NCI-H526 (cell line): ENCODE results near the gene PODN.

Source experiments
- DNase-seq, 2 experiments: peaks; one replicate each; lab custom pipeline; 2025; lab: John Stamatoyannopoulos, UW

PODN gene

DNA sequence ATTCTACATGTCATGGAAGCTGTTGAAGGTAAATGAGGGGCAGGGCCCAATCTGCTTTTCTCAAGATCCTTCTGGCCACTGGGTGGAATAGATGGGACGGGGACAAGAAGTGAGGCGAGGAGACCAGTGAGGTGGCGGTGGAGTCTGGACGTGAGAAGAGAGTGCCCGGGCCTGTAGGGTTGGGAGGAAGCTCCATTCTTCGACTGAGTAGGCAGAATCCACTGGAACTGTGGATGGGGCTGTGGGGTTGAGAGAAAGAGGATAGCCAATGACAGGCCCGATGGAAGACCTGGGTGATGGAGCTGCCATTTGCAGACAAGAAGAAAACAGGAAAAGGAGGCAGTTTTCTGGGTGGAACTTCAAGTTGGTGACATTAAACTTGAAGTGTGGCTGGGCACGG lies 70.2 kb downstream of the PODN start:
- no peak for DNase-seq

DNA sequence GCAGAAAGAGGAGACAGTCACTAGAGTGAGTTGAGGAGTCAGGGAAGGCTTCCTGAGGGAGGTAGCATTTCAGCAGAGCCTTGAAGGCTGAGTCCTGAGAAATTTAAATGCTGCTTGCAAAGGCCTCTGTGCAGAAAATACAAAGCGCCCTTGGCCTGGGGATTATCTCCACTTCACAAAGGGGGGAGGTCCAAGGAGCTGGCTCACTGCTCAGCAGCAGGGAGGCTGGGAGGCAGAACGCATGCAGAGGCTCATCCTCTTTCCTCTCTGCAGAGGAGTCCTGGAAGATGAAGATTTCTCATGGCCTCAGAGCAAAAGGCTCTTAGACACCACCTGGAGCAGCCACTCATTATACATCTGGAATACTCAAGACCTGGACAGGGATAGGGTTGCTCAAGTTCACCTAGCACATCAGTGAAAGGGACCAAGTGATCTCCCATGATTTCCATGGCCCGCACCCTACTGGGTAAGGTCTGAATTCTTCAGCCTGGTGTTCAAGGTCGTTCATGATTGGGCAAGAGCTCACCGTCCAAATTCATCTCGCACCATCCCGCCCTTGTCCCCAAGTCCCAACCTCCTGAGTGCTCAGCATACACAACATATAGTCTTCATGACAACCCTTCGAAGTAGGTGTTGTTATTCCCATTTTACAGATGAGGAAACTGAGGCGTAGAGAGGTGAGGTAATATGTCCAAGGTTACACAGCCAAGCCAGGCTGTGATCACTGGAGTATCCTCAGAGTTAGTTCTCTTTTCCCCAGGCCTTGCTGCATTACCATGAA lies 71.4 kb downstream of the PODN start:
- DNase-seq: no peak

- DNase-seq: no peak
Observed at GRCh38 chr1:53134042-53134485, 72.1 kb downstream of the PODN start.
